K562 (cell line): ENCODE data around the gene GET4. TPM values are rescaled to one million over a fixed set of nuclear protein-coding genes. Genes with fewer than 3 reads are reported as not detected.

Experiments used
- GTF3C2 ChIP-seq: IDR thresholded peaks from 3 replicates; pipeline ENCODE4 v1.6.1; 2011; ENCODE audit warnings: borderline replicate concordance, mild to moderate bottlenecking, moderate library complexity; ENCODE audit not compliant: insufficient read length; ENCODE audit errors: extremely low read depth
- HDAC1 ChIP-seq, 2 experiments: fragments of 450-650 bp; IDR thresholded peaks; 2 replicates each; pipeline ENCODE4 v1.6.1; 2016 to 2017; ENCODE audit warnings: inconsistent platforms in 1 of 2, mild to moderate bottlenecking in 1 of 2, moderate library complexity in 1 of 2
- ILK ChIP-seq: fragments of 450-650 bp; IDR thresholded peaks from 2 replicates; pipeline ENCODE4 v1.6.1; 2016; ENCODE audit warnings: missing genetic modification characterization, low read depth, mild to moderate bottlenecking, missing compliant biosample characterization, moderate library complexity, borderline replicate concordance
- MNT ChIP-seq, 2 experiments: fragments of 450-650 bp; conservative IDR thresholded peaks; 2 replicates each; pipeline ENCODE4 v1.6.1; 2017; ENCODE audit warnings: mild to moderate bottlenecking in 2 of 2, moderate library complexity in 2 of 2
- NFXL1 ChIP-seq: fragments of 450-650 bp; formaldehyde crosslinking; IDR thresholded peaks from 2 replicates; pipeline ENCODE4 v1.4.0; 2021; ENCODE audit warnings: mild to moderate bottlenecking
- NKRF ChIP-seq: fragments of 450-650 bp; IDR thresholded peaks from 2 replicates; pipeline ENCODE4 v1.6.1; 2016; ENCODE audit warnings: borderline replicate concordance
- PHF20 ChIP-seq: fragments of 450-650 bp; IDR thresholded peaks from 2 replicates; pipeline ENCODE4 v1.6.1; 2018; ENCODE audit not compliant: partially characterized antibody
- SMAD2 ChIP-seq: fragments of 150-350 bp; IDR thresholded peaks from 2 replicates; pipeline ENCODE4 v1.6.1; 2014; ENCODE audit warnings: low read depth, mild to moderate bottlenecking, low read length
- STAG1 ChIP-seq: sonication (generic); formaldehyde crosslinking; IDR thresholded peaks from 2 replicates; pipeline ENCODE4 v1.5.0; 2020; ENCODE audit warnings: missing genetic modification reagents, borderline replicate concordance
- TFAP4 ChIP-seq: sonication (generic); formaldehyde crosslinking; IDR thresholded peaks from 2 replicates; pipeline ENCODE4 v1.8.0; 2022; ENCODE audit warnings: missing genetic modification reagents, mild to moderate bottlenecking, moderate library complexity, borderline replicate concordance
- VEZF1 ChIP-seq: fragments of 200-800 bp; sonication (Bioruptor generic); IDR thresholded peaks from 2 replicates; pipeline ENCODE4 v1.6.1; 2017; ENCODE audit warnings: missing genetic modification characterization, missing compliant biosample characterization
- ZNF395 ChIP-seq: fragments of 200-800 bp; sonication (Bioruptor generic); IDR thresholded peaks from 2 replicates; pipeline ENCODE4 v1.6.1; 2017; ENCODE audit warnings: missing genetic modification characterization, missing compliant biosample characterization
- ZNF445 ChIP-seq: fragments of 250-450 bp; sonication (Bioruptor Pico); IDR thresholded peaks from 2 replicates; pipeline ENCODE4 v1.4.0; 2020; ENCODE audit warnings: low read depth, mild to moderate bottlenecking, moderate library complexity
- ZNF57 ChIP-seq: fragments of 450-650 bp; formaldehyde crosslinking; IDR thresholded peaks from 2 replicates; pipeline ENCODE4 v1.4.0; 2020; ENCODE audit warnings: mild to moderate bottlenecking, moderate library complexity
- ZNF644 ChIP-seq: fragments of 200-800 bp; sonication (Bioruptor generic); IDR thresholded peaks from 2 replicates; pipeline ENCODE4 v1.6.1; 2016; ENCODE audit warnings: low read depth, missing genetic modification characterization, missing compliant biosample characterization
- polyA plus RNA-seq, 8 experiments: library from polyadenylated mRNA; depleted of rRNA in 4 of 8; stranded (reverse) in 5 of 8; unstranded in 3 of 8; fragments of >200 nt; fragmentation: Nextera tagmentation in 2 of 8; fragmentation: Illumina TruSeq in 1 of 8; extraction: Ambion mirVana in 2 of 8; extraction: Trizol in 1 of 8; gene quantifications; 2 replicates each; pipeline versions ENCODE4 v1.2.1 to v1.2.3, GENCODE V29; 2011 to 2014; ENCODE audit warnings: inconsistent platforms in 1 of 8, missing spikeins in 1 of 8
- total RNA-seq, 7 experiments: library from RNA; depleted of rRNA in 6 of 7; stranded (reverse); fragments of >200 nt in 6 of 7; fragmentation: Illumina TruSeq in 2 of 7; extraction: Trizol in 2 of 7; gene quantifications; 2 replicates each; pipeline versions ENCODE4 v1.2.1 to v1.2.3, GENCODE V29; 2011 to 2021; ENCODE audit warnings: low replicate concordance in 1 of 7

GET4 gene
- total and polyA plus RNA-seq, 9 of the 15 experiments (the other 6 are each of a cell fraction or from before 2014, with no cell fraction given): 0.99 to 122 (median 40.4) TPM

GRCh38 chr7:901388-902154 lies 25.2 kb downstream of the GET4 start (continued):
- no peak for TF ChIP-seq NKRF
- no peak for TF ChIP-seq ILK (tag)
- TF ChIP-seq ZNF445: no peak
- no peak for TF ChIP-seq ZNF57 (CRISPR knock-in tag)
- 0 out of 4 replicates have a peak, but pooled peaks of 1 of the 2 experiments have one; percentile 16 for TF ChIP-seq HDAC1 (IDR thresholded peaks at IDR 0.05)
- TF ChIP-seq NFXL1 (CRISPR knock-in tag): no peak
- TF ChIP-seq GTF3C2: no peak
- peak; percentile 86 for TF ChIP-seq TFAP4 (CRISPR knock-in tag)
- no peak for TF ChIP-seq SMAD2
- TF ChIP-seq STAG1 (CRISPR knock-in tag): no peak
- peak; percentile 34 for TF ChIP-seq PHF20
- no peak for TF ChIP-seq MNT (conservative IDR thresholded peaks at IDR 0.05)
- TF ChIP-seq ZNF395 (CRISPR knock-in tag): 0 out of 2 replicates have a peak, but pooled peaks have one; percentile 47
- TF ChIP-seq ZNF644 (tag): no peak
- peak; percentile 67 for TF ChIP-seq VEZF1 (CRISPR knock-in tag)
